ENCODE measurements around the gene FARP2. TPM values are rescaled to one million over a fixed set of nuclear protein-coding genes. Genes with fewer than 3 reads are reported as not detected.

The FARP2 gene
- total RNA-seq, 2 experiments from 2014 or later: 17.2 to 18.3 TPM

GRCh38 chr2:241489733-241490680 lies 133.9 kb downstream of the FARP2 start:
- TF ChIP-seq CTCF (IDR thresholded peaks at IDR 0.05): no peak
- ATAC-seq (ENCODE audit: poor library complexity) (no peak), DNase-seq (no peak)
- peaks cover 12% of the 10 kb centered on the region for H3K36me3 Mint-ChIP-seq (ENCODE audit: low read depth)
- no peak overlapping the region for H3K4me3 ChIP-seq (ENCODE audit: low read length)
- no peaks in the 10 kb centered on the region for H3K4me1 Mint-ChIP-seq (ENCODE audit: low read depth)
- no peak overlapping the region for H3K27ac Mint-ChIP-seq
- no peaks in the 10 kb centered on the region for H3K9me3 Mint-ChIP-seq
- intact Hi-C loops (cut with DNase I, micrococcal nuclease): no loop called here
- no peaks in the 10 kb centered on the region for H3K9me3 ChIP-seq (ENCODE audit: control insufficient read depth in 1 of 2, insufficient read depth in 1 of 2, low read length in 2 of 2)
- no peak overlapping the region for H3K4me3 Mint-ChIP-seq
- no peak overlapping the region for H3K27ac ChIP-seq (ENCODE audit: low read depth in 1 of 2, low read length in 2 of 2)
- no peaks in the 10 kb centered on the region for H3K4me1 ChIP-seq (ENCODE audit: insufficient read depth, low read length)
- no peaks in the 10 kb centered on the region for H3K27me3 Mint-ChIP-seq
- no peaks in the 10 kb centered on the region for H3K27me3 ChIP-seq (ENCODE audit: control insufficient read depth in 1 of 2, insufficient read depth in 2 of 2, low read length in 2 of 2)
- ChIA-PET POLR2A (no interaction called here), CTCF (no interaction called here)
- peaks cover 7% of the 10 kb centered on the region for H3K36me3 ChIP-seq (ENCODE audit: insufficient read depth, low read length)

GRCh38 chr2:241490825-241491506 lies 134.9 kb downstream of the FARP2 start:
- TF ChIP-seq CTCF (IDR thresholded peaks at IDR 0.05): no peak
- no peaks in the 10 kb centered on the region for H3K27me3 ChIP-seq (ENCODE audit: control insufficient read depth in 1 of 2, insufficient read depth in 2 of 2, low read length in 2 of 2)
- no peak overlapping the region for H3K4me3 ChIP-seq (ENCODE audit: low read length)
- H3K36me3 Mint-ChIP-seq (ENCODE audit: low read depth): peaks cover 17% of the 10 kb centered on the region
- ChIA-PET CTCF (no interaction called here), POLR2A (no interaction called here)
- no peak for ATAC-seq (ENCODE audit: poor library complexity)
- DNase-seq: no peak
- H3K27ac ChIP-seq (ENCODE audit: low read depth in 1 of 2, low read length in 2 of 2): no peak overlapping the region
- no peak overlapping the region for H3K27ac Mint-ChIP-seq
- no peaks in the 10 kb centered on the region for H3K4me1 ChIP-seq (ENCODE audit: insufficient read depth, low read length)
- no peak overlapping the region for H3K4me3 Mint-ChIP-seq
- no peaks in the 10 kb centered on the region for H3K9me3 Mint-ChIP-seq
- intact Hi-C loops (cut with DNase I, micrococcal nuclease): no loop called here
- H3K36me3 ChIP-seq (ENCODE audit: insufficient read depth, low read length): peaks cover 14% of the 10 kb centered on the region
- H3K27me3 Mint-ChIP-seq: no peaks in the 10 kb centered on the region
- no peaks in the 10 kb centered on the region for H3K4me1 Mint-ChIP-seq (ENCODE audit: low read depth)
- H3K9me3 ChIP-seq (ENCODE audit: control insufficient read depth in 1 of 2, insufficient read depth in 1 of 2, low read length in 2 of 2): no peaks in the 10 kb centered on the region

GRCh38 chr2:241491549-241492173 lies 135.6 kb downstream of the FARP2 start:
- H3K4me3 Mint-ChIP-seq: no peak overlapping the region
- no peaks in the 10 kb centered on the region for H3K9me3 Mint-ChIP-seq
- peaks cover 20% of the 10 kb centered on the region for H3K36me3 ChIP-seq (ENCODE audit: insufficient read depth, low read length)
- no peak for TF ChIP-seq CTCF (IDR thresholded peaks at IDR 0.05)
- H3K4me3 ChIP-seq (ENCODE audit: low read length): no peak overlapping the region
- CTCF ChIA-PET: no interaction called here
- H3K27me3 ChIP-seq (ENCODE audit: control insufficient read depth in 1 of 2, insufficient read depth in 2 of 2, low read length in 2 of 2): no peaks in the 10 kb centered on the region
- H3K36me3 Mint-ChIP-seq (ENCODE audit: low read depth): peaks cover 21% of the 10 kb centered on the region
- DNase-seq: no peak
- H3K4me1 ChIP-seq (ENCODE audit: insufficient read depth, low read length): no peaks in the 10 kb centered on the region
- H3K27me3 Mint-ChIP-seq: no peaks in the 10 kb centered on the region
- no peaks in the 10 kb centered on the region for H3K9me3 ChIP-seq (ENCODE audit: control insufficient read depth in 1 of 2, insufficient read depth in 1 of 2, low read length in 2 of 2)
- no peaks in the 10 kb centered on the region for H3K4me1 Mint-ChIP-seq (ENCODE audit: low read depth)
- no peak overlapping the region for H3K27ac Mint-ChIP-seq
- intact Hi-C loops (cut with DNase I, micrococcal nuclease): no loop called here
- POLR2A ChIA-PET: interaction anchor here (0.5 kb wide), 1 partner anchor 145 kb away, joined by 3 read pairs; the partner anchor contains the start of genes ATG4B and THAP4
- H3K27ac ChIP-seq (ENCODE audit: low read depth in 1 of 2, low read length in 2 of 2): no peak overlapping the region
- ATAC-seq (ENCODE audit: poor library complexity): no peak
